Kidney glomerular epithelial cell (primary cell): ENCODE results near the gene CAPZB.

ENCODE experiments used
- DNase-seq: peaks from one replicate; lab custom pipeline; 2025; lab: John Stamatoyannopoulos, UW

Gene CAPZB

DNA sequence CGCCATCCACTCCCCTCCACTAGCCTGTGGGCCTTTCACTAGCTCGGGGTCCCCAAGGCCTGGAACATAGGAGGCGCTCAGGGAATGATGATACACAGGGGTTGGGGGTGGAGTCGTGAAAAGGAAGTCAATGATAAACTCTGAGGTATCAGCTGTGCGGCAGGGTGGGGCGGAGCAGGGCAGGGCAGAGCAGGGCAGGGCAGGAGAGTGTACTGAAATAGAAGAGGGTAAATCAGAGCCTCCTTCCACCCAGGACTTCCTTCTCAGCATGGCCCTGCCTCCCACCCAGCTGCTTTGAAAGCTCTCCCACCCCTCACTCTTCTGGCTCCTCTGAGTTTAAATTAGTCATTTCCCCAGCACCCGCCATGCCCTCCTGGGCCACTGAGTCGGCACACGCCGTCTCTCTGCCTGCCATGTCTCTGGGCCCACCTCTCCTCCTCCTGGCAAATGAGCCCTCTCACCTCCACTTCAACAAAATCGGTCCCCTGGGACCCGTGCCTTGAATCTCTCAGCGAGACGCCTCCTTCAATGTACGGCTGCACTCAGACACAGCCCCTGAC lies 16.9 kb downstream of the CAPZB start:
- DNase-seq: no peak

DNA sequence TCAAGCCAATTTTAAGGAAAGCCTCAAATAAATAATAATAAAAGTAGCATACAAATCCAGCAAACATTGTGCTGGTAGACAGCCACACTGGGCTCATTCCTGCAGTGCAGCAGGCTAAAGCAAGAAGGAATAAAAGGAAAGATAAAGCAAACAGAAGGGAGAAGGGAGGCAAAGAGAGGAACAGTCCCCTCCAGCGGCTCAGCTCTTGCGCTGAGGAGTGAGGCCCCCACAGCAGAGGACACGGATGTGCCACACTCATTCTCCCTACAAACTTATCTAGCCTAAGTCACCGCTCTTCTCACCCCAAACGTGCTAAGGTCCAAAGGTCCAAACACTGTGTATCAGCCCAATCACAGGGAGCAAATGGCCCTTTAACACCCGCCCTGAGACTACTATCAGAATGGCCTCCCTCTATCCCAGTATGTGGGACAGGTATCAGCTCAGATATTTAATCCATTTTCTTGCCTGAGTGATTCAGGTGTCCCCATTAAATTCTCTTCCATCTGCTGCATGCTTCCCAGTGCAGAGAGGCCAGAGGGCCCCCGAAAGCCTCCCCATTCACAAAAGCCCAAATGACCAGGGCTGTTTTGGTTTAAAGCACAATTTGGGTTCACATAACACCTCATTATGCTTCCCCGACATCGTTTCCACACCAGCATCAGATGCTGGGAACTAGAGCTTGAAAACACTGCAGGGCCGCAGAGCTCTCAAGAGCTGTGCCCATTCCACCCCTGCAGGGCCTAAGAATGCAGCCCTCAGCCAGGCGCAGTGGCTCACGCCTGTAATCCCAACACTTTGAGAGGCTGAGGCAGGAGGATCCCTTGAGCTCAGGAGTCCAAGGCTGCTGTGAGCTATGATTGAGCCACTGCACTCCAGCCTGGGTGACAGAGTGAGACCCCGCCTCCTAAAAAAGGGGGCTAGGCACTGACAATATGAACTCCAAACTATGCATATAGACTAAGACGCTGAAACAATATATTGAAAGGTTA lies 17.8 kb downstream of the CAPZB start:
- DNase-seq: no peak

GRCh38 chr1:19466112-19466561 lies 19.2 kb downstream of the CAPZB start:
- DNase-seq: no peak

DNA sequence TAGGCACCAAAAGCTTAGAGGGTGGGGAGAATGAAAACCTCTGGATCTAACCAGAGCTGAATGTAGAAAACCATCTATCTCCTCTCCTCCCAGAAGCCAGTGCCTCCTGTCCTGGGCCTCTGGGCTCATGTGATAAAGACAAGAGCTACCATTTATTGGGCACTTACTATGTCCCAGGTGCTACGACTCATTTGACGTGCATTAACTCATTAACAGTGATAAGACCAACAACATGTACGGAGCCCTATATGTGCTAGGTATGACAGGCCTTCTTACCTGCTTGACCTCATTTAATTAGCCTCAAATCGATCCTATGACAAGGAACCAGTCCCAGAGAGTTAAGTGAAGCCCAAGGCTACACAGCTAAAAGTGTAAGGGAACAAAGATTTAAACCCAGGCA lies 19.7 kb downstream of the CAPZB start:
- DNase-seq: no peak

- no peak for DNase-seq
Observed at GRCh38 chr1:19465123-19465522, 20.2 kb downstream of the CAPZB start.

- DNase-seq: no peak
Observed at GRCh38 chr1:19464696-19465095, 20.6 kb downstream of the CAPZB start.

GRCh38 chr1:19463504-19463803 lies 21.9 kb downstream of the CAPZB start:
- no peak for DNase-seq

DNA sequence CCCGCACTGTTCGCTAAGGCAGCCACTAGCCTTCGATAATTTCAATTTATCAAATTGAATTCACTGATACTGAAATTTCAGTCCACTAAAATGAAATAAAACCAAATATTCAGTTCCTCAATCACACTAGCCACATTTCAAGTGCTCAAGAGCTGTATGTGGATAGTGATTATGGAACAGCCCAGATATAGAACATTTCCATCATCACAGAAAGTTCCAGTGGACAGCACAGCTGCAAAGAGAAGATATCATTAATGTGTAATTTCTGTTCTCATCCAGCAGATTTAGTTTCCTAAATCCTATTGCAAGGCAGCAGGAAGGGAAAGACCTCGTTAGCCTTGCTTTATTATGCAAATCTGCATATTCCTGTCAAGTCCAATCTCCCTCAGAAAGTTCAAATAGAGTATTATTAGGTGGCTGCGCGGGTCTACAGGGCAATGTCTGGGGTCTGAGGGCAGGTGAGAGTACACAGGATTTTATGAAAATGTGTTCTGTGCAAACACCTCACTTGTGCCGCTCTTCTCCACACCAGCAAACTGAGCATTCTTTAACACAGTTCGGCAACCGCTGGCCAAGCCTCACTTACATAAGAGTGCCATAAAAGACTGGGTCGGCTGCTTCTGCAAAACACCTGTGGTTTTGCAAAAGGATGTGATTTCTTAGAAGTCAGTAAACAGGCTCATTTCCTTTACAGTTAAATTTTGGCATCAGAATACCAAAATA lies 22.4 kb downstream of the CAPZB start:
- DNase-seq: no peak

DNA sequence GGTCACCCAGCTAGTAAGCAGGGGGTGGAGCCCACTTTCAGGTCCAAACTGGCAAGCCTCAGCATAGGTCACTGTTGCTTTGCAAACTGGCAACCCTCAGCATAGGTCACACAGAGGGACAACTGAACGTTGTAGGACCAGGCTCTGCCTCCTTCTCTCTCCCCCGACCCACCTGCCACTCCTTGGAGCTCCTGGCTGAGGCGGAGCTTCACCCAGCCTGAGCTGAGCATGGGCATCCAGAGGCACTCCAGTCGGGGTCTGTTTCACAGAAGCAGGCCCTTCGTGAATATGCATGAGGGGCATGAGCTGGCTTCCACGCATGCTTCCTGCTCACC lies 24.2 kb downstream of the CAPZB start:
- no peak for DNase-seq

DNA sequence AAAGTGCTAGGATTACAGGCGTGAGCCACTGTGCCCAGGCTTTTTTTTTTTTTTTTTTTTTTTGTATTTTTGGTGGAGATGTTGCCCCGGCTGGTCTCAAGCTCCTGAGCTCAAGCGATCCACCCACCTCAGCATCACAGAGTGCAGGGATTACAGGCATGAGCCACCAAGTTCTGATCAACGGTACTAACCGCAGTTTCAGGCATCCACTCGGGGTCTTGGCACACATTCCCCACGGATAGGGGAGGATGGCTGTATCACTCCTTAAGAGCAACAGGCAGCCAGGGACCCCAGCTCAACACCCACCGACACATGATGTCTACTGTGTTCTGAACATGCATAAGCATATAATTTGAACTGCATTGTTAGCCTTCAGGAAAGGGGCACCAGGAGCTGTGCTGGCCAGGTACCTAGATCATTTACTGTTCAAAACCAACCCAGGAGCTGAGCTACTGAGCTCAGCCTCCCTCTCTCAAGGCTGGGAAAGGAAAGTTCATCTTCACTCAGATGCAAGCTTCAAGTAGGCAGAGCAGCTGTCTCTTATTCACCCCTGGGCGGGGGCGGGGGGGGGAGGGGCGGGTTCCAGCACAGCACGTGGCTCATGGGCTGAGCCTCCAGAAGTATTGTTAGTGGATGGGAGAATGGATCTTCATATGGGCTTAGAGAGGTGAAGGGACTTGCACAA lies 24.7 kb downstream of the CAPZB start:
- DNase-seq: no peak

GRCh38 chr1:19458815-19459417 lies 26.4 kb downstream of the CAPZB start:
- no peak for DNase-seq

DNA sequence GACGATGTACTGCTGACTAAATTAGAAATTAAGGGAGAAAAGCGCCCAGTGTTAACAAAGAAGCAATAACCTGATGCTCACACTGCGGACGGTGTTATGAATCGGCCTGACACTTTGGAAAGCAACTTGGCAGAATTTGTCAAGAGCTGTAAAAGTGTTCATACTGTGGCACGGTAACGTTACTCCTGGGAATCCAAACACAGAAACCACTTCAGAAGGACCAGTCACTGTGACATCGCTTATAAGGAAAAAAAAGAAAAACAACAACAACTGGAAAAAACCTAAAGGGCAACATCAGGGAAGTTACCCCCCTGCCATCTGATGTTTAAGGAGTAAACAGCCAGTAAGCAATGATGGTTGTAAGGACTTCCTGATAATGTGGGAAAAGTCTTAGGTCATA lies 27.7 kb downstream of the CAPZB start:
- no peak for DNase-seq

- DNase-seq: no peak
Observed at GRCh38 chr1:19456968-19457441, 28.3 kb downstream of the CAPZB start.

GRCh38 chr1:19455353-19455752 lies 30.0 kb downstream of the CAPZB start:
- DNase-seq: no peak

DNA sequence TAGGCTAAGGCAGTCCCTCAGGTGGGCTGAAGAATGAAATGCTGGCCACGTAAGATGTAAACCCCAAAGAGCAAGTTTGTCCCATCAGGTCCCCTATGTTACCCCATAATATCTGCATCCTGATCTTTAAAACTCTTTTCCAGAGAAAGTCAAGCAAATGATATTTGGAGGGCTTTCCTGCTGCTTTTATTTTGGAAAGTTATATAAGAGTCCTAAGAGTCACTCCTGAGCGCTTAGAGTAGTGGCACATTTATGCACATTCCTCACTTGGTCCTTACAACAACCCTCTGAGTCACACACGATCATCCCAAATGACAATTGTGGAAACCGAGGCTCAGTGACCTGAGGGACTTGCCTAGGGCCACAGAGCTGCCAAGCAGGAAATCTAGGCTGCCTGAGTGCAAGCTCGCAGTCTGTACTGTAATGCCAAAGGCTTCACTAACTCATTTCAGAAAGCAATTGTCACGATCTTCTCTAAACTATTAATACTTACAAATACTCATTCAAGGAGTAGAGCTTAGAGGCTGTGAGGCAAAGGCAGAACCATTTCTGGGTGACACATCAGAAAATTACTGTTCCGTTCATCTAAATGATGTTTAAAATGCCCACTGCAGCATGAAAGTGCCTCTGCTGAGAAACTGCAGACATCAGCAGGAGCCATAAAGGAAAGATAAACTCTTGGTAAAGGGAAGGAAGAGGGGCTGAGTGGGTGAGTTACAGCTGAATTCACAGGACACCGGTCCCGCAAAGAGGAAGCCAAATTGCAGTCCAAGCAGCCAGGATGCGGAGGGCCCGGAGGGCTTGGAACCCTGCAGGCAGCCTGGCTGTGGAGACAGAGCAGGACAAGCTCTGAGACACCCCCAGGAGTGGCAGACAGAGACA lies 30.8 kb downstream of the CAPZB start:
- peak; percentile 49 for DNase-seq

DNA sequence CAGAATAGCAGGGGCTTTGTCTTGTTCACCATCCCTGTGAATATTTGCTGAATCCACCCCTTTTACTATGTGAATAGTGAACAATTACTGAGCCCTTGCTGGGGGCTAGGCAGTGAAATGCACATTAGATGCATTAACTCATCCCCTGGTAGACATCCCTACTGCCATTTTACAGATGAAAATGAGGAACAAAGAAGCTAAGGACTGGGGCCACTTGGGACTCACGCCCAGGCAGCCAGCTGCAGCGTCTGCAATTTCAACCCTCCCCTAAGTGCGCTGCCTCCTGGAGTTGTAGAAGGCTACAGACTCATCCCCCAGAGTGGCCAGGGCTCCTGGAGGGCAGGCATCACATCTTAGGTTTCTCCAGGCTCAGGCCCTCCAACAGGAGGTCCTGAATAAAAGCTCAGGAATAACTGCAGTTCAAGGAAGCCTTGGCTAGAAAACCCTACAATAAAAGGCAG lies 31.6 kb downstream of the CAPZB start:
- no peak for DNase-seq

GRCh38 chr1:19452221-19452663 lies 33.1 kb downstream of the CAPZB start:
- DNase-seq: peak; percentile 17

DNA sequence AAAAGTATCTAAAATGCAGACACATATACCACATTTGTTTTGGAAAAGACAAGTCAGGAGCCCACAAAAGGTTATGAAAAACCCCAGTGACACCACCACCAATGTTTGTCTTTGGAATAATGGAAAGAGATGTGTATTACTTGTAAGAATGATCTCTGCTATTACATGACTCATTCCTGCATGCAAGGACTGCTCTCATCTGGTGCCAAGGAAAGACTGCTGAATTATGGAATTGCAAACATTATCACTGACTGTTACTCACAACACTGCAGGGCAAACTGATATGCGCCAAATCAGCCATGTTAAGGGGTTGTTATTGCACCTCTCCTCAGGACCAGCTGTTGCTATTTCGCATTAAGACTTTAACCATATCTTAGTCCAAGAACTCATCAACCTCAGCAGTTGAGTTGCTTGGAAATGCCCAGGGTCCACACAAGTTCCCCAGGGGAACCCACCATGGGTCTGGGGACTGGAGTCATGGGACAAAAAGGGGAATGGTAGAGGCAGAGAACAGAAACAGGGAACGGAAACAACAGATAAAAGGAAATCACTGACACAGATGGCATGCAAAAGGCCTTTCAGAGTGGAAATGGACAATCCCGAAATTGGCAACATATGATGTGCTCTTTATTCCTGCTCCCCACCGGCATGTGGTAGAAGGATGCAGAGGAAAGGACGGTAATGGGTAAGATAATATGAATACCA lies 34.4 kb downstream of the CAPZB start:
- DNase-seq: peak; percentile 79

GRCh38 chr1:19449454-19450228 lies 35.7 kb downstream of the CAPZB start:
- no peak for DNase-seq
